ENCODE measurements around the gene NOP14. TPM values are rescaled to one million over a fixed set of nuclear protein-coding genes. Genes with fewer than 3 reads are reported as not detected.
A peak's percentile ranks its signal among the peaks of the same experiment; 100 is the strongest.

NOP14 gene
- total and polyA plus RNA-seq, 7 donors, result 24.7 to 48.1 (median 44.4) TPM

- Histone ChIP-seq H3K9me3 (no peaks in the 10 kb centered on the region), H3K4me3 (no peak overlapping the region), H3K36me3 (ENCODE audit: insufficient read depth in 1 of 2, low read depth in 1 of 2) (peaks cover 2 to 51% of the 10 kb centered on the region in 2 donors), H3K27ac (peak overlapping the region; percentile 97), H3K27me3 (ENCODE audit: insufficient read depth in 3 of 3, low read length in 2 of 3) (no peaks in the 10 kb centered on the region), H3K4me1 (peaks cover 40% of the 10 kb centered on the region)
- intact Hi-C loops (cut with DNase I), result loop anchor here (5.0 to 10.0 kb wide), 2 partner anchors 89 to 166 kb away; partner anchors contain the start of gene ADD1 (in 1 of the 2)
- TF ChIP-seq CTCF (IDR thresholded peaks at IDR 0.05), result no peak
- DNase-seq, result peak in 1 of 2 donors; percentile 75
- WGBS, 3 donors, result 62 to 78% (median 68%) methylated on average over 31 to 34 of the region's 34 CpGs
- peak; percentile 4 to 39 (median 30) for ATAC-seq
Measured at GRCh38 chr4:2930758-2931511, 32.3 kb downstream of the NOP14 start.

DNA sequence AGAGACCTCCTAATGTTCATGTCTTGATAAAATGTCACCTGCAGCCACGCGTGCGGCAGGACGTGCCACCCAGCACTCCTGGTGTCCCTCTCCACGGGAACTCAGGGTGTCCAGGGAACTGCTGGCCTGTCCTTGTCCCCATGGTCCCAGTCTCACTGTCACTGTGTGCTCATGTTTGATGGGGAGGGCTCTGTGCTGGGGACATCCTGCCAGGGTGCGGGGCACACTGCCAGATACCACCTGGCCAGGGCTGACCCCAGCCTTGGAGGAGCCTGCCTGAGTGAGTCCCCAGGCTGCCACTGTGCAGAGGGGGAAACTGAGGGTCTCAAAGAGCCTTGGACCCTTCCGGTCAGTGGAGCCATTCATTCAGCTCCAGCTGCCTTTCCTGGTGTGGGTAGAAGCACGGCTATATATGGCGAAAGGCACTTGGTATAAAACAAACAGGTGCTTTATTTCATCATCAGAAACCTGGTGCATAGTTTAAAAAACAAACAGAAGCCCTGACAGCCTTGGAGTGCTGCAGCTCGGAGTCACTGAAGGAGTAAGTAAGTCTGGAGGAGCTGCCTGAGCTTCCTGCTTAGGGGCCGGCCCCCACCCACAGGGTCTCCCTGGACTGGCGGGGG, 33.0 kb downstream of the NOP14 start:
- Histone ChIP-seq H3K27me3 (ENCODE audit: insufficient read depth in 3 of 3, low read length in 2 of 3) (no peaks in the 10 kb centered on the region), H3K9me3 (no peaks in the 10 kb centered on the region), H3K4me1 (peaks cover 33% of the 10 kb centered on the region), H3K27ac (peak overlapping the region; percentile 97), H3K4me3 (no peak overlapping the region), H3K36me3 (ENCODE audit: insufficient read depth in 1 of 2, low read depth in 1 of 2) (peaks cover 2 to 58% of the 10 kb centered on the region in 2 donors)
- no peak for TF ChIP-seq CTCF (IDR thresholded peaks at IDR 0.05)
- 81 to 84% (median 84%) methylated on average over 12 of the region's 12 CpGs for WGBS, 3 donors
- ATAC-seq (no peak), DNase-seq (peak in 1 of 2 donors; percentile 48)
- intact Hi-C loops (cut with DNase I), result loop anchor here (5.0 to 10.0 kb wide), 2 partner anchors 88 to 165 kb away; partner anchors contain the start of gene ADD1 (in 1 of the 2)

DNA sequence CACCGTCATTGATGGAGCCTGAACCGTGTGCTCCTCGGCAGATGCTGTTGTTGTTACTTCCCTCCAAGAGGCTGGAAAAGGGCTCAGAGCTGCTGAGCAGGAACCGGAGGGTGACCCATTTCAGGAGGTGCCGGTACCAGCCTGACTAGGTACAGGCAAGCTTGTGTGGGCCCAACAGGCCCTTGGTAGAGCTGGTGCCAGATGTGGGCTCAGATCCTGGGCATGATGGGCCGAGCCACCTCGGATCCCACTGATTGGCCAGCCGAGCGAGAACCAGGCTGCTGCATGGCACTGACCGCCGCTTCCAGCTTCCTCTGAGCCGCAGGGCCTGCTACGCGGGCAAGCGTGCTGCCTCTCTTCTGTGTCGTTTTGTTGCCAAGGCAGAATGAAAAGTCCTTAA, 33.7 kb downstream of the NOP14 start:
- no peak overlapping the region for H3K27ac ChIP-seq
- no peak overlapping the region for H3K4me3 ChIP-seq
- H3K4me1 ChIP-seq, result peaks cover 32% of the 10 kb centered on the region
- ATAC-seq, result no peak
- no peaks in the 10 kb centered on the region for H3K27me3 ChIP-seq (ENCODE audit: insufficient read depth in 3 of 3, low read length in 2 of 3)
- intact Hi-C loops (cut with DNase I), result no loop called here
- no peak for TF ChIP-seq CTCF (IDR thresholded peaks at IDR 0.05)
- peaks cover 2 to 65% of the 10 kb centered on the region in 2 donors for H3K36me3 ChIP-seq (ENCODE audit: insufficient read depth in 1 of 2, low read depth in 1 of 2)
- DNase-seq, result peak in 1 of 2 donors; percentile 52
- WGBS, 3 donors, result 79 to 88% (median 83%) methylated on average over 16 of the region's 16 CpGs
- no peaks in the 10 kb centered on the region for H3K9me3 ChIP-seq

DNA sequence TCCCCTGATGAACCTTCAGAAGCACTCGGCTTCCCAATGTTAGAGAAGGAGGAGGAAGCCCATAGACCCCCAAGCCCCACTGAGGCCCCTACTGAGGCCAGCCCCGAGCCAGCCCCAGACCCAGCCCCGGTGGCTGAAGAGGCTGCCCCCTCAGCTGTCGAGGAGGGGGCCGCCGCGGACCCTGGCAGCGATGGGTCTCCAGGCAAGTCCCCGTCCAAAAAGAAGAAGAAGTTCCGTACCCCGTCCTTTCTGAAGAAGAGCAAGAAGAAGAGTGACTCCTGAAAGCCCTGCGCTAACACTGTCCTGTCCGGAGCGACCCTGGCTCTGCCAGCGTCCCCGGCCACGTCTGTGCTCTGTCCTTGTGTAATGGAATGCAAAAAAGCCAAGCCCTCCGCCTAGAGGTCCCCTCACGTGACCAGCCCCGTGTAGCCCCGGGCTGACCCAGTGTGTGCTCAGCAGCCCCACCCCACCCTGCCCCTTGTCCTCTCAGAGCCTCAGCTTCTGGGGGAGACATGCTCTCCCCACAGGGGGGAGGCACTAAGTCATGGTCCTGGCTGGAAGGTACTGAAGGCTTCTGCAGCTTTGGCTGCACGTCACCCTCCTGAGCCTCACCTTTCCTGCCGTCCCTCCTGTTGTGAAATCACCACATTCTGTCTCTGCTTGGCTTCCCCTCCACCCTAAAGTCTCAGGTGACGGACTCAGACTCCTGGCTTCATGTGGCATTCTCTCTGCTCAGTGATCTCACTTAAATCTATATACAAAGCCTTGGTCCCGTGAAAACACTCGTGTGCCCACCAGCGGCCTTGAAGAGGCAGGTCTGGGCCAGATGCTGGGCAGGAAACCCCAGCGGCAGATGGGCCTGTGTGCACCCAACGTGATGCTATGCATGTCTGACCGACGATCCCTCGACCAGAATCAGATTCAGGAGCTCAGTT, 34.7 kb downstream of the NOP14 start:
- DNase-seq, result peak in 1 of 2 donors; percentile 33
- Histone ChIP-seq H3K9me3 (no peaks in the 10 kb centered on the region), H3K36me3 (ENCODE audit: insufficient read depth in 1 of 2, low read depth in 1 of 2) (peaks cover 6 to 75% of the 10 kb centered on the region in 2 donors), H3K27me3 (ENCODE audit: insufficient read depth in 3 of 3, low read length in 2 of 3) (no peaks in the 10 kb centered on the region), H3K27ac (no peak overlapping the region), H3K4me1 (peaks cover 28% of the 10 kb centered on the region), H3K4me3 (no peak overlapping the region)
- intact Hi-C loops (cut with DNase I), result no loop called here
- TF ChIP-seq CTCF (IDR thresholded peaks at IDR 0.05), result no peak
- WGBS, 3 donors, result 81 to 86% (median 86%) methylated on average over 32 of the region's 32 CpGs
- ATAC-seq, result no peak

All from psoas muscle (tissue), 8 donors.